Stimulated activated CD8-positive, alpha-beta memory T cell treated with anti-CD3 and anti-CD28 coated beads, Interleukin-15, amount 100 ng/mL, for 24 hours (primary cell): Measurements from ENCODE around the gene CWH43.
"Not testable (repeated sequence)": the region's sequence is repeated elsewhere in the genome, so short reads cannot be mapped to it uniquely, and the experiment has no call there.

ENCODE experiments used
- DNase-seq: peaks from one replicate; pipeline ENCODE4 v3.0.0-alpha.2; 2020; ENCODE audit warnings: low read depth

Gene CWH43

DNA sequence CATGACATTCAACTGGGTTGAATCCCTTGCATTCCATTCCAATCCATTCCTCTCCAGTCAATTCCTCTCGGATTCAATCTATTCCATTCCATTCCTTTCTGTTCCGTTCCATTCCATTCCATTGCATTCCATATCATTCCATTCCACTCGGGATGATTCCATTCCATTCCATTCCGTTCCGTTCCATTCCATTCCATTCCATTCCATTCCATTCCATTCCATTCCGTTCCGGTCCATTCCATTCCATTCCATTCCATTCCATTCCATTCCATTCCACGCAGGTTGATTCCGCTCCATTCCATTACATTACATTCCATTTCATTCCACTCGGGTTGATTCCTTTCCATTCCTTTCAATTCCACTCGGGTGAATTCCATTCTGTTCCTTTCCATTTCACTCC, 111.4 kb downstream of the CWH43 start:
- not testable (repeated sequence) for DNase-seq

GRCh38 chr4:49098034-49098759, 112.1 kb downstream of the CWH43 start:
- DNase-seq: not testable (repeated sequence)

DNA sequence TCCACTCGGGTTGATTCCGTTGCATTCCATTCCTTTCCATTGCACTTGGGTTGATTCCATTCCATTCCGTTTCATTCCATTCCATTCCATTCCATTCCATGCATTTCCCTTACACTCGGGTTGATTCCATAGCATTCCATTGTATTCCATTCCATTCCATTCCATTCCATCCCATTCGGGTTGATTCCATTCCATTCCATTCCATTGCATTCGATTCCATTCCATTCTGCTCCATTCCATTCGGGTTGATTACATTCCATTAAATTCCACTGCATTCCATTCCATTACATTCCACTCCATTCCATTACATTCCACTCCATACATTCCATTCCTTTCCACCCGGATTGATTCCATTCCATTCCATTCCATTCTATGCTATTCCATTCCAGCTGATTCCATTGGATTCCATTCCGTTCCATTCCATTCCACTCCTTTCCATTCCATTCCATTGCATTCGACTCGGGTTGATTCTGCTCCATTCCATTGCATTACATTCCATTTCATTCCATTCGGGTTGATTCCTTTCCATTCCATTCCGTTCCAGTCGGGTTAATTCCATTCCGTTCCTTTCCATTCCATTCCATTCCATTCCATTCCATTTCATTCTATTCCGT, 113.9 kb downstream of the CWH43 start:
- DNase-seq: not testable (repeated sequence)

DNA sequence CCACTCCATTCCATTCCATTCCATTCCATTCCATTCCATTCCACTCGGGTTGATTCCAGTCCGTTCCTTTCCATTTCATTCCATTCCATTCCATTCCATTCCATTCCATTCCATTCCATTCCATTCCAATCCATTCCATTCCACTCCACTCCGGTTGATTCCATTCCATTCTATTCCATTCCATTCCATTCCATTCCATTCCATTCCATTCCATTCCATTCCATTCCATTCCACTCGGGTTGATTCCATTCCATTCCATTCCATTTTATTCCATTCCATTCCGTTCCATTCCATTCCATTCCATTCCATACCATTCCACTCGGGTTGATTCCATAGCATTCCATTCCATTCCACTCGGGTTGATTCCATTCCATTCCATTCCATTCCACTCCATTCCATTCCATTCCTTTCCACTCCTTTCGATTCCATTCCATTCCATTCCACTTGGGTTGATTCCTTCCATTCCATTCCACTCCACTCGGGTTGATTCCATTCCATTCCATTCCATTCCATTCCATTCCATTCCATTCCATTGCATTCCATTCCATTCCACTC, 116.3 kb downstream of the CWH43 start:
- DNase-seq: not testable (repeated sequence)

- not testable (repeated sequence) for DNase-seq
Measured at GRCh38 chr4:49103436-49104136, 117.5 kb downstream of the CWH43 start.

GRCh38 chr4:49104231-49104930, 118.3 kb downstream of the CWH43 start:
- DNase-seq: not testable (repeated sequence)

DNA sequence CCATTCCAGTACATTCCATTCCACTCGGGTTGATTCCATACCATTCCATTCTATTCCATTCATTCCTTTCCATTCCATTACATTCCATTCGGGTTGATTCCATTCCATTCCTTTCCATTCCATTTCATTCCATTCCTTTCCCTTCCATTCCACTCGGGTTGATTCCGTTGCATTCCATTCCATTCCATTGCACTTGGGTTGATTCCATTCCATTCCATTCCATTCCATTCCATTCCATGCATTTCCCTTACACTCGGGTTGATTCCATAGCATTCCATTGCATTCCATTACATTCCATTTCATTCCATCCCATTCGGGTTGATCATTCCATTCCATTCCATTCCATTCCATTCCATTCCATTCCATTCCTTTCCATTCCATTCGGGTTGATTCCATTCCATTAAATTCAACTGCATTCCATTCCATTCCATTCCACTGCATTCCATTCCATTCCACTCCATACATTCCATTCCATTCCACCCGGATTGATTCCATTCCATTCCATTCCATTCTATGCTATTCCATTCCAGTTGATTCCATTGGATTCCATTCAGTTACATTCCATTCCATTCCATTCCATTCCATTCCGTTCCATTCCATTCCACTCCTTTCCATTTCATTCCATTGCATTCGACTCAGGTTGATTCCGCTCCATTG, 119.3 kb downstream of the CWH43 start:
- DNase-seq: not testable (repeated sequence)

DNA sequence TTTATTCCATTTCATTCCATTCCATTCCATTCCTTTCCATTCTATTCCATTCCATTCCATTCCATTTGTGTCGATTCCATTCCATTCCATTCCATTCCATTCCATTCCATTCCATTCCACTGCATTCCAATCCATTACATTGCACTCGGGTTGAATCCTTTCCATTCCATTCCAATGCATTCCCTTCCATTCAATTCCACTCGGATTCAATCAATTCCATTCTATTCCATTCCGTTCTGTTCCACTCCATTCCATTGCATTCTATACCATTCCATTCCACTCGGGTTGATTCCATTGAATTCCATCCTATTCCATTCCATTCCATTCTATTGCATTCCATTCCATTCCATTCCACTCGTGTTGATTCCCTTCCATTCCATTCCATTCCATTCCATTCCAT, 121.2 kb downstream of the CWH43 start:
- not testable (repeated sequence) for DNase-seq

GRCh38 chr4:49108183-49108978, 122.3 kb downstream of the CWH43 start:
- DNase-seq: not testable (repeated sequence)

DNA sequence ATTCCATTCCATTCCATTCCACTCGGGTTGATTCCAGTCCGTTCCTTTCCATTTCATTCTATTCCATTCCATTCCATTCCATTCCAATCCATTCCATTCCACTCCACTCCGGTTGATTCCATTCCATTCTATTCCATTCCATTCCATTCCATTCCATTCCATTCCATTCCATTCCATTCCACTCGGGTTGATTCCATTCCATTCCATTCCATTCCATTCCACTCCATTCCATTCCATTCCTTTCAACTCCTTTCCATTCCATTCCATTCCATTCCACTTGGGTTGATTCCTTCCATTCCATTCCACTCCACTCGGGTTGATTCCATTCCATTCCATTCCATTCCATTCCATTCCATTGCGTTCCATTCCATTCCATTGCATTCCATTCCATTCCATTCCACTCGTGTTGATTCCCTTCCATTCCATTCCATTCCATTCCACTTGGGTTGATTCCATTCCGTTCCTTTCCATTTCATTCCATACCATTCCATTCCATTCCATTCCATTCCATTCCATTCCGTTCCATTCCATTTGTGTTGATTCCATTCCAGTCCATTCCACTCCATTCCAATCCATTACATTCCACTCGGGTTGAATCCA, 123.6 kb downstream of the CWH43 start:
- DNase-seq: not testable (repeated sequence)

DNA sequence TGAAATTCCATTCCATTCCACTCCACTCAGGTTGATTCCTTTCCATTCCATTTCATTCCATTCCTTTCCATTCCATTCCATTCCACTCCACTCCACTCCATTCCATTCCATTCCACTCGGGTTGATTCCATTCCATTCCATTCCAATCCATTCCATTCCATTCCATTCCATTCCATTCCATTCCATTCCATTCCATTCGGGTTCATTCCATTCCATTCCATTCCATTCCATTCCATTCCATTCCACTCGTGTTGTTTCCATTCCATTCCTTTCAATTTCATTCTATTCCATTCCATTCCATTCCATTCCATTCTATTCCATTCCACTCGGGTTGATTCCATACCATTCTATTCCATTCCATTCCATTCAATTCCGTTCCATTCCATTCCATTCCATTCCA, 124.5 kb downstream of the CWH43 start:
- not testable (repeated sequence) for DNase-seq
